22Rv1 (cell line): Measurements from ENCODE around the gene MTRFR.

Source experiments
- ZFX ChIP-seq: fragments of 450-650 bp; IDR thresholded peaks from 2 replicates; pipeline ENCODE4 v1.6.1; 2017; ENCODE audit warnings: antibody characterized with exemption, borderline replicate concordance
- TF ChIP-seq, protein P1 (sequence below): fragments of 450-650 bp; IDR thresholded peaks from 2 replicates; pipeline ENCODE4 v1.5.1; 2017; ENCODE audit warnings: mild to moderate bottlenecking

- TF ChIP-seq, protein P1, sequence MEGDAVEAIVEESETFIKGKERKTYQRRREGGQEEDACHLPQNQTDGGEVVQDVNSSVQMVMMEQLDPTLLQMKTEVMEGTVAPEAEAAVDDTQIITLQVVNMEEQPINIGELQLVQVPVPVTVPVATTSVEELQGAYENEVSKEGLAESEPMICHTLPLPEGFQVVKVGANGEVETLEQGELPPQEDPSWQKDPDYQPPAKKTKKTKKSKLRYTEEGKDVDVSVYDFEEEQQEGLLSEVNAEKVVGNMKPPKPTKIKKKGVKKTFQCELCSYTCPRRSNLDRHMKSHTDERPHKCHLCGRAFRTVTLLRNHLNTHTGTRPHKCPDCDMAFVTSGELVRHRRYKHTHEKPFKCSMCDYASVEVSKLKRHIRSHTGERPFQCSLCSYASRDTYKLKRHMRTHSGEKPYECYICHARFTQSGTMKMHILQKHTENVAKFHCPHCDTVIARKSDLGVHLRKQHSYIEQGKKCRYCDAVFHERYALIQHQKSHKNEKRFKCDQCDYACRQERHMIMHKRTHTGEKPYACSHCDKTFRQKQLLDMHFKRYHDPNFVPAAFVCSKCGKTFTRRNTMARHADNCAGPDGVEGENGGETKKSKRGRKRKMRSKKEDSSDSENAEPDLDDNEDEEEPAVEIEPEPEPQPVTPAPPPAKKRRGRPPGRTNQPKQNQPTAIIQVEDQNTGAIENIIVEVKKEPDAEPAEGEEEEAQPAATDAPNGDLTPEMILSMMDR, result no peak
- TF ChIP-seq ZFX, result no peak
Observed at GRCh38 chr12:123229051-123229450, 4.2 kb upstream of the MTRFR start.
